Measurements from ENCODE around the gene TENT5C.

- no peak for TF ChIP-seq CTCF (IDR thresholded peaks at IDR 0.05)
- no peak for TF ChIP-seq POLR2A (IDR thresholded peaks at IDR 0.05)
These were observed 33.9 kb downstream of the TENT5C start for GRCh38 chr1:117639741-117640140.
